Loucy (cell line): ENCODE measurements around the gene SPATA9.
A peak's percentile ranks its signal among the peaks of the same experiment; 100 is the strongest.

Source experiments
- H2AFZ ChIP-seq: fragments of 200-600 bp; sonication (generic); 2 replicates; pipeline ENCODE4 v1.6.0; 2016; ENCODE audit warnings: antibody characterized with exemption, mild to moderate bottlenecking, low read length, moderate library complexity
- H3F3A ChIP-seq: fragments of 200-600 bp; 2 replicates; pipeline ENCODE4 v1.6.0; 2016; ENCODE audit warnings: antibody characterized with exemption, low read depth, mild to moderate bottlenecking
- H3K27me3 ChIP-seq: fragments of 200-600 bp; sonication (generic); 2 replicates; pipeline ENCODE4 v1.6.1; 2014; ENCODE audit warnings: low read length, mild to moderate bottlenecking; ENCODE audit not compliant: insufficient read depth, poor library complexity, severe bottlenecking
- H3K36me3 ChIP-seq: fragments of 200-600 bp; sonication (generic); 2 replicates; pipeline ENCODE4 v1.6.1; 2016; ENCODE audit warnings: low read length; ENCODE audit not compliant: insufficient read depth
- H3K4me1 ChIP-seq: fragments of 200-600 bp; sonication (generic); 2 replicates; pipeline ENCODE4 v1.5.1; 2014; ENCODE audit warnings: low read length, mild to moderate bottlenecking; ENCODE audit not compliant: insufficient read depth, poor library complexity, severe bottlenecking
- H3K4me2 ChIP-seq: fragments of 200-600 bp; sonication (generic); 2 replicates; pipeline ENCODE4 v1.6.0; 2014; ENCODE audit warnings: antibody characterized with exemption, low read length, low read depth, mild to moderate bottlenecking; ENCODE audit not compliant: poor library complexity, severe bottlenecking
- H3K4me3 ChIP-seq: fragments of 200-600 bp; sonication (generic); 2 replicates; pipeline ENCODE4 v1.5.1; 2014; ENCODE audit warnings: low read length, mild to moderate bottlenecking, mixed read lengths; ENCODE audit not compliant: poor library complexity, severe bottlenecking
- H3K79me2 ChIP-seq: fragments of 200-600 bp; sonication (generic); 2 replicates; pipeline ENCODE4 v1.6.1; 2014; ENCODE audit warnings: low read length; ENCODE audit not compliant: insufficient read depth
- H3K9ac ChIP-seq: fragments of 200-600 bp; sonication (generic); 2 replicates; pipeline ENCODE4 v1.6.0; 2014; ENCODE audit warnings: mild to moderate bottlenecking, low read depth, low read length, moderate library complexity; ENCODE audit not compliant: poor library complexity, severe bottlenecking
- H3K9me2 ChIP-seq: fragments of 200-600 bp; sonication (generic); replicated peaks from 2 replicates; pipeline ENCODE4 v1.6.1; 2016; ENCODE audit warnings: low read depth, low read length, mixed read lengths
- H3K9me3 ChIP-seq: fragments of 200-600 bp; sonication (generic); 2 replicates; pipeline ENCODE4 v1.6.1; 2014; ENCODE audit warnings: mild to moderate bottlenecking, antibody characterized with exemption, low read length, low read depth; ENCODE audit not compliant: insufficient read depth
- H4K20me1 ChIP-seq: fragments of 200-600 bp; sonication (generic); 2 replicates; pipeline ENCODE4 v1.6.0; 2014; ENCODE audit warnings: antibody characterized with exemption, low read length, mild to moderate bottlenecking; ENCODE audit not compliant: insufficient read depth, poor library complexity, severe bottlenecking
- EZH2phosphoT487 ChIP-seq: fragments of 200-600 bp; IDR thresholded peaks from 2 replicates; pipeline ENCODE4 v1.6.1; 2018; ENCODE audit warnings: antibody characterized with exemption, mild to moderate bottlenecking, moderate library complexity, borderline replicate concordance
- TF ChIP-seq, protein P1 (sequence below): fragments of 200-600 bp; sonication (generic); conservative IDR thresholded peaks from 2 replicates; pipeline ENCODE4 v1.5.1; 2014; ENCODE audit warnings: mild to moderate bottlenecking, antibody characterized with exemption, low read length

Gene SPATA9

DNA sequence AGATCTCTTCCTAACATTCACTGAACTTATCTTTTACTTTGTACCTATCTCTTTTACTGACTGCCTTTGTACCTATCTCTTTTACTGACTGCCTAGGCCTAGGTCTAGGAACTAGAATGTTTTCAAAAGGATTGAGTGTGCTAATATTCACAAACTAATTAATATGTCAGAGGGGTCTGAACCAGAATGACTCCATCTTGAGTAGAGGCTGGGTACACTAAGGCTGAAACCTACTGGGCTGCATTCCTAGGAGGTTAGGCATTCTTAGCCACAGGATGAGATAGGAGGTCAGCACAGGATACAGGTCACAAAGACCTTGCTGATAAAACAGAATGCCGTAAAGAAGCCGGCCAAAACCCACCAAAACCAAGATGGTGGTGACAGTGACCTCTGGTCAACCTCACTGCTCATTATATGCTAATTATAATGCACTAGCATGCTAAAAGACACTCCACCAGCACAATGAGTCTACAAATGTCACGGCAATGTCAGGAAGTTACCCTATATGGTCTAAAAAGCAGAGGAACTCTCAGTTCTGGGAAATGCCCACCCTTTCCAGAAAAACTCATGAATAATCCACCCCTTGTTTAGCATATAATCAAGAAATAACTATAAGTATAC lies 45.8 kb upstream of the SPATA9 start:
- Histone ChIP-seq H3K4me3 (no peak overlapping the region), H3K79me2 (peaks cover 37% of the 10 kb centered on the region), H3K9ac (peak overlapping the region; percentile 1), H3K4me2 (peak overlapping the region; percentile 85), H3K9me2 (no peaks in the 10 kb centered on the region), H4K20me1 (peaks cover 14% of the 10 kb centered on the region), H3F3A (no peaks in the 10 kb centered on the region), H2AFZ (peak overlapping the region; percentile 47), H3K27me3 (no peaks in the 10 kb centered on the region), H3K4me1 (peaks cover 83% of the 10 kb centered on the region), H3K9me3 (no peaks in the 10 kb centered on the region), H3K36me3 (no peaks in the 10 kb centered on the region)
- TF ChIP-seq EZH2phosphoT487 = no peak
- TF ChIP-seq, protein P1, sequence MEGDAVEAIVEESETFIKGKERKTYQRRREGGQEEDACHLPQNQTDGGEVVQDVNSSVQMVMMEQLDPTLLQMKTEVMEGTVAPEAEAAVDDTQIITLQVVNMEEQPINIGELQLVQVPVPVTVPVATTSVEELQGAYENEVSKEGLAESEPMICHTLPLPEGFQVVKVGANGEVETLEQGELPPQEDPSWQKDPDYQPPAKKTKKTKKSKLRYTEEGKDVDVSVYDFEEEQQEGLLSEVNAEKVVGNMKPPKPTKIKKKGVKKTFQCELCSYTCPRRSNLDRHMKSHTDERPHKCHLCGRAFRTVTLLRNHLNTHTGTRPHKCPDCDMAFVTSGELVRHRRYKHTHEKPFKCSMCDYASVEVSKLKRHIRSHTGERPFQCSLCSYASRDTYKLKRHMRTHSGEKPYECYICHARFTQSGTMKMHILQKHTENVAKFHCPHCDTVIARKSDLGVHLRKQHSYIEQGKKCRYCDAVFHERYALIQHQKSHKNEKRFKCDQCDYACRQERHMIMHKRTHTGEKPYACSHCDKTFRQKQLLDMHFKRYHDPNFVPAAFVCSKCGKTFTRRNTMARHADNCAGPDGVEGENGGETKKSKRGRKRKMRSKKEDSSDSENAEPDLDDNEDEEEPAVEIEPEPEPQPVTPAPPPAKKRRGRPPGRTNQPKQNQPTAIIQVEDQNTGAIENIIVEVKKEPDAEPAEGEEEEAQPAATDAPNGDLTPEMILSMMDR = no peak

DNA sequence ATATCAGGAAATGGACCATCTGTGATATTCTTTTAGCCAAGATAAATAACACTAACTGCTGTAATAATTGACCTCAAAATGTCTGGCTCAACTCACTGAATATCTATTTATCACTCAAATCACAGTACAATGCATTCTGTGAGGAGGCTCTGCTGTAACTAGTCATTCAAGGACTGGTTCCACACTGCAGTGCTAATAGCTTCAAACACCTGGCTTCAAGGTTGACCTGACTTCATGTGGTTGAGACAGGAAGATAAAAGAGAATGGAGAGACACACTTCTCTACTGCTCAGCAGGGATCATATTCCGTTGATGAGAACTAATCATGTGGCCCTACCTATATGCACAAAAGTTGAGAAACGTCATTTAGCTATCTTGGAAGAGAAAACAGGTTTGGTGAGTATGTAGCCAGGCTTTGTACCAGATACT lies 45.0 kb upstream of the SPATA9 start:
- H3K4me2 ChIP-seq = peak overlapping the region; percentile 85

DNA sequence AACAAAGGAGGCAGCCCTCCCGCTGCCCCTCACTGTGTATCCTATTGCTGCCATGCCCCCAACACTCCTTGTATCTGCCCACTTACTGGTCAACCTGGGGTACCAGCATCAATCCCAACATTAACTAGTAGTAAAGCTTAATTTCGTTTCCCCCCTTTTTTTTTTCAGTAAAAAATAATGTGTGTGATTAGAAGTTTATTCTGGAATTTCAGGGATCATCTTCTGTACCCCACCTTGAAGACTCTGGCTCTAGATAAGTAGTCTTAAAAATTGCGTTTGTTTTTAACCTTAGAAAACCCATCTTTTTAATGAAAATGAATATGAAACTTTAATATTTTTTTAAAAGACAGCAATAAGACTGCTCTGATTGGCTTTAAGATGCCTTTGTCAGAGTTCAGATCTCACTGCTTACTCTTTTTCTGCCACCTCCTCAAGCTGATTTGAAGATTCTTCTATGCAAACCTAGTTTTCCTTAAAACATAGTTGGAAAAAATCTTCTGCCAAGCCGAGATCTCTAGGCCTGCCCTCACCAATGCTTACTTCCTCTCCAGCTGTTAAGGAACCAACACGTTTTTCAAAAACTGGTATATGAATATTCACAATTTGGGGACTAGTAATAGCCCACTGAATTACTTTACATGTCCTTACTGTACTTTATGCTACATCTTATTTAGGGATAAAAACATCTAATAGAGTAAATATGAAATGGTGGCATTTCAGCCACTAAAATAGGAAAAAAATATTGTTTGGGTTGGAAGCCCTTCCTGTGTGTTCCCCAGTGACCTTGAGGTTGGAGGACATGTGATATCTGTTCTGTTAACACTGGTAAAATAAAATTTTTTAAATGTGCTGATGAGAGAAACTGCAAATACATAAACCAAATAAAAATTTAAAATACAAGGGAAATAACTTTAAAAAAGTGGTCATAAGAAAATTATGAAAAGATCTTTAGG lies 44.3 kb upstream of the SPATA9 start:
- peaks cover 22% of the 10 kb centered on the region for H3K79me2 ChIP-seq
- peaks cover 74% of the 10 kb centered on the region for H3K4me1 ChIP-seq
- H4K20me1 ChIP-seq = no peaks in the 10 kb centered on the region
- TF ChIP-seq EZH2phosphoT487 = no peak
- no peaks in the 10 kb centered on the region for H3K9me2 ChIP-seq
- no peaks in the 10 kb centered on the region for H3F3A ChIP-seq
- no peaks in the 10 kb centered on the region for H3K27me3 ChIP-seq
- H3K4me2 ChIP-seq = peak overlapping the region; percentile 85
- H3K4me3 ChIP-seq = peak overlapping the region; percentile 57
- H2AFZ ChIP-seq = peak overlapping the region; percentile 81
- H3K9ac ChIP-seq = peak overlapping the region; percentile 45
- H3K36me3 ChIP-seq = no peaks in the 10 kb centered on the region
- no peaks in the 10 kb centered on the region for H3K9me3 ChIP-seq

More for the DNA sequence above, 45.0 kb upstream of the SPATA9 start:
- Histone ChIP-seq H3K9me3 (no peaks in the 10 kb centered on the region), H2AFZ (peak overlapping the region; percentile 47), H3K27me3 (no peaks in the 10 kb centered on the region), H3K4me3 (peak overlapping the region; percentile 8), H3F3A (no peaks in the 10 kb centered on the region), H4K20me1 (peaks cover 6% of the 10 kb centered on the region), H3K79me2 (peaks cover 29% of the 10 kb centered on the region), H3K9ac (no peak overlapping the region), H3K36me3 (no peaks in the 10 kb centered on the region), H3K9me2 (no peaks in the 10 kb centered on the region), H3K4me1 (peaks cover 81% of the 10 kb centered on the region)
- TF ChIP-seq, protein P1 = no peak
- no peak for TF ChIP-seq EZH2phosphoT487
